ENCODE data around the gene BMP8A.
"Not testable (repeated sequence)": the region's sequence is repeated elsewhere in the genome, so short reads cannot be mapped to it uniquely, and the experiment has no call there.

The BMP8A gene

DNA sequence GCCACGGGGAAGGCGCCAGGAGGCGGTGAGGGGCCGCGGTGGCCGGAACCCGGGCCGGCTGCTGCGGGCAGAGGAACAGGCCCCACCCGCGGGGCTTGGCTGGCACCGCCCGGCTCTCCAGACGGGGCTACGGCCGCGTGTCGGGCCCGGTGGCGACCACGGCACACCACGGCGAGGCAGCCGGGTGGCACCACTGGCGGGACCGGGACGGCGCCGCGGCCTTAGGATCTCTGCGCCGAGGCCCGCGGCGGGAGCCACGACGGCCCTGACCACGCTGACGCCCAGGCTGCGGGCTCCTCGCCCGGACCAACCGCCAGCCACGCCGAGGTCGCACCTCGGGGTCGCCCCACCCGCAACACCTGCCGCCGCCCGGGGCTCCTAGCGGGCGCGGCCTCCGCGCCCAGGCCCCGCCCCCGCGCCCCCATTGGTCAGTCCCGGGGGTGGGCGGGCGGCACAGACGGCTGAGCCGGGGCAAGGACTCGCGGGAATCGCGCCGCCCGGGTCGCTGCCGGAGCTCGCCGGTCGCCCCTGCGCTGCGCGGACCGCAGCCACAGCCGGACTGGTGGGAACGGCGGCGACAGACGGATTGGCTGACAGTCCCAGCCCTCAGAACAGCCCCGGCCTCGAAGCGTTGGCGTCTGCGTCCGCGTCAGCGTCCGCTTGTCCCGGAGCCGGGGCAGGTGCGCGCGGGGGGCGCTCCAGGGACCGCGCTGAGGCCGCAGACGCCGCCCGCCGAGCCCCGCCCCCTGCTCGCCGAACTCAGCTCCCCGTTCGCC is at the start of gene BMP8A:
BMP8A (plus strand) TSS at position 491 of the 776 bp plus-strand sequence. CDS start 356 bp downstream, outside the sequence.
- peak; percentile 90 for ATAC-seq
- no peaks in the 10 kb centered on the region for H3K9me3 Mint-ChIP-seq
- peaks cover 24% of the 10 kb centered on the region for H3K4me1 Mint-ChIP-seq
- H3K27me3 Mint-ChIP-seq, result peaks cover 27% of the 10 kb centered on the region
- H3K4me3 Mint-ChIP-seq, result peak within 1 kb of the TSS; percentile 68
- H3K27ac Mint-ChIP-seq, result peak within 1 kb of the TSS; percentile 13
- H3K36me3 Mint-ChIP-seq, result no peaks in the 10 kb centered on the region

- Mint-ChIP-seq H3K27ac (no peak overlapping the region), H3K4me3 (no peak overlapping the region), H3K36me3 (peaks cover 64% of the 10 kb centered on the region), H3K9me3 (no peaks in the 10 kb centered on the region), H3K4me1 (no peaks in the 10 kb centered on the region), H3K27me3 (no peaks in the 10 kb centered on the region)
- no peak for ATAC-seq
These were observed 49.6 kb upstream of the BMP8A start for GRCh38 chr1:39441797-39442196.

GRCh38 chr1:39445573-39445972 is 45.9 kb upstream of the BMP8A start:
- H3K27ac Mint-ChIP-seq, result no peak overlapping the region
- ATAC-seq, result no peak
- no peaks in the 10 kb centered on the region for H3K4me1 Mint-ChIP-seq
- no peaks in the 10 kb centered on the region for H3K9me3 Mint-ChIP-seq
- H3K4me3 Mint-ChIP-seq, result no peak overlapping the region
- H3K36me3 Mint-ChIP-seq, result peaks cover 66% of the 10 kb centered on the region
- H3K27me3 Mint-ChIP-seq, result no peaks in the 10 kb centered on the region

DNA sequence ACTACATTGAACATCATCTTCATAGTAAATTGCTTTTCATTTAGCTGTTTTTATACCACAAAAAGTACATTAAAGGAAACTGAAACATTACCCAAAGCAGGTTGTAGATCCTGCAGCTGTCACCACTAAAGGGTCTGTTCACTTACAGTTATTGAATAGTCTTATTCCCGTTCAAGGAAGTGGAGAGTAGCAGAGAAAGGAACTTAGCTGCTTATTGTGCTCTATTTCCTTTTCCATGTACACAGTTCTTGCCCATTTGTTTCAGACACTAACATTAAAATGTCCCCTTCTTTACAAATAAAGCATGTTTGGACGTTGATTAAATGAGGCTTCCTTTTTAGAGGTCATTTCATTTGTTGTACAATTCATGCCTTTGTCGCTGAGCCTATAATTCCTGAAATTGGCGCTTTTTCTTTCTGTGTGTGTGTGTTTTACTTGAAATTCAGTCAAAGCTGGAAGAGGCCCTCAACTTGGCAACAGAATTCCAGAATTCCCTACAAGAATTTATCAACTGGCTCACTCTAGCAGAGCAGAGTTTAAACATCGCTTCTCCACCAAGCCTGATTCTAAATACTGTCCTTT is 44.4 kb upstream of the BMP8A start:
- Mint-ChIP-seq H3K36me3 (peaks cover 67% of the 10 kb centered on the region), H3K27ac (no peak overlapping the region)
- ATAC-seq, result no peak

GRCh38 chr1:39450041-39450440 is 41.4 kb upstream of the BMP8A start:
- not testable (repeated sequence) for ATAC-seq, H3K27ac Mint-ChIP-seq, H3K4me1 Mint-ChIP-seq, H3K4me3 Mint-ChIP-seq, H3K9me3 Mint-ChIP-seq, H3K27me3 Mint-ChIP-seq
- H3K36me3 Mint-ChIP-seq, result peaks cover 56% of the 10 kb centered on the region

More for the DNA sequence above, 44.4 kb upstream of the BMP8A start:
- no peaks in the 10 kb centered on the region for H3K9me3 Mint-ChIP-seq
- H3K27me3 Mint-ChIP-seq, result no peaks in the 10 kb centered on the region
- no peaks in the 10 kb centered on the region for H3K4me1 Mint-ChIP-seq
- no peak overlapping the region for H3K4me3 Mint-ChIP-seq

GRCh38 chr1:39450956-39451606 is 40.4 kb upstream of the BMP8A start:
- Mint-ChIP-seq H3K36me3 (peaks cover 54% of the 10 kb centered on the region), H3K27ac (no peak overlapping the region), H3K4me1 (no peaks in the 10 kb centered on the region), H3K9me3 (no peaks in the 10 kb centered on the region), H3K27me3 (no peaks in the 10 kb centered on the region), H3K4me3 (no peak overlapping the region)
- ATAC-seq, result no peak

GRCh38 chr1:39452081-39452480 is 39.4 kb upstream of the BMP8A start:
- ATAC-seq, result no peak
- Mint-ChIP-seq H3K36me3 (peaks cover 62% of the 10 kb centered on the region), H3K27me3 (no peaks in the 10 kb centered on the region), H3K27ac (no peak overlapping the region), H3K9me3 (no peaks in the 10 kb centered on the region), H3K4me1 (no peaks in the 10 kb centered on the region), H3K4me3 (no peak overlapping the region)

DNA sequence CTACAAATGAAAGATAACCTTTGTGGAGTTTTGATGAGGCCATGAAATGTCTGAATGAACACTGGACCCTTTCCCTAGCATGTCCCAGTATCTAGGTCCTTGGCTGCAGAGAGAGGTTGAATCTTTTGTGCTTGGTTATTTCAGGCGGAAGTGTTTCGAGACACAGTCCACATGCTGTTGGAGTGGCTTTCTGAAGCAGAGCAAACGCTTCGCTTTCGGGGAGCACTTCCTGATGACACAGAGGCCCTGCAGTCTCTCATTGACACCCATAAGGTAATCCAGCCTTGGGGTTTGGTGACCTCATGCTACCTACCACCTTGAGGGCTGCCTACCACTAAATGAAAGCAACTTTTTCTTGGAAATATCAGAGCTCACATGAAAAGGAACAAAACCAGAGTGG is 38.9 kb upstream of the BMP8A start:
- Mint-ChIP-seq H3K27ac (no peak overlapping the region), H3K4me1 (no peaks in the 10 kb centered on the region), H3K4me3 (no peak overlapping the region), H3K27me3 (no peaks in the 10 kb centered on the region), H3K9me3 (no peaks in the 10 kb centered on the region), H3K36me3 (peaks cover 62% of the 10 kb centered on the region)
- no peak for ATAC-seq

DNA sequence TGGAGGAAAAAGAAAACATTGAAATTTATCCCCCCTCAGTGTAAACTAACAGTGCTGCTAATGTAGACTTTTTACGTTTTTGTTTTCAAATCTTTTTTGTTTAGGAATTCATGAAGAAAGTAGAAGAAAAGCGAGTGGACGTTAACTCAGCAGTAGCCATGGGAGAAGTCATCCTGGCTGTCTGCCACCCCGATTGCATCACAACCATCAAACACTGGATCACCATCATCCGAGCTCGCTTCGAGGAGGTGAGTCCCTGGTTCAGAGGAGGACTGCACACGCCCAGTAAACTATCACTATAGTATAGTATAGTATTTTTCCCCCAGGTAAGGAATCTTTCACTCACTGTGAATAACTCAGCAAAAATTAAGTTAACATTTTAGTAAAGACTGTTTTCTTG is 37.8 kb upstream of the BMP8A start:
- no peak for ATAC-seq
- Mint-ChIP-seq H3K36me3 (peaks cover 66% of the 10 kb centered on the region), H3K9me3 (no peaks in the 10 kb centered on the region), H3K4me1 (no peaks in the 10 kb centered on the region), H3K27ac (no peak overlapping the region), H3K27me3 (no peaks in the 10 kb centered on the region), H3K4me3 (no peak overlapping the region)

DNA sequence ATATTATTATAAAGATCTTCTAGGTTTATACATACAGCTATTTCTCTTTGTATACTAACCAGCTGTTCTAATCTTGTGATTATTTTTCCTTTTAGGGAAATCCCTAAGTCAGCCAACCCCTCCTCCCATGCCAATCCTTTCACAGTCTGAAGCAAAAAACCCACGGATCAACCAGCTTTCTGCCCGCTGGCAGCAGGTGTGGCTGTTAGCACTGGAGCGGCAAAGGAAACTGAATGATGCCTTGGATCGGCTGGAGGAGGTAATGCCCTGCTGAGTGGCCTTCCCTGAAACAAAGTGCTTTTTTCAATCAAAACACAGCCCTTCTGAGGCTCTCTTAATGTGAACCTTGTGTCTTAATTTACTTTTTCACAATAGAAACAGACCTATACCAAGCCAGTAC is 32.4 kb upstream of the BMP8A start:
- H3K36me3 Mint-ChIP-seq, result peaks cover 81% of the 10 kb centered on the region

GRCh38 chr1:39462074-39462473 is 29.4 kb upstream of the BMP8A start:
- Mint-ChIP-seq H3K9me3 (no peaks in the 10 kb centered on the region), H3K4me1 (no peaks in the 10 kb centered on the region), H3K27ac (no peak overlapping the region), H3K36me3 (peaks cover 79% of the 10 kb centered on the region), H3K27me3 (no peaks in the 10 kb centered on the region), H3K4me3 (no peak overlapping the region)
- no peak for ATAC-seq

More for the DNA sequence above, 32.4 kb upstream of the BMP8A start:
- Mint-ChIP-seq H3K27me3 (no peaks in the 10 kb centered on the region), H3K4me3 (no peak overlapping the region), H3K27ac (no peak overlapping the region), H3K4me1 (no peaks in the 10 kb centered on the region), H3K9me3 (no peaks in the 10 kb centered on the region)
- no peak for ATAC-seq

GRCh38 chr1:39466413-39467107 is 24.9 kb upstream of the BMP8A start:
- H3K4me1 Mint-ChIP-seq, result no peaks in the 10 kb centered on the region
- H3K4me3 Mint-ChIP-seq, result no peak overlapping the region
- no peak overlapping the region for H3K27ac Mint-ChIP-seq
- no peaks in the 10 kb centered on the region for H3K27me3 Mint-ChIP-seq
- peaks cover 53% of the 10 kb centered on the region for H3K36me3 Mint-ChIP-seq
- no peaks in the 10 kb centered on the region for H3K9me3 Mint-ChIP-seq
- no peak for ATAC-seq

GRCh38 chr1:39467108-39467720 is 24.2 kb upstream of the BMP8A start:
- H3K4me3 Mint-ChIP-seq, H3K27me3 Mint-ChIP-seq, ATAC-seq, H3K27ac Mint-ChIP-seq, H3K9me3 Mint-ChIP-seq, H3K4me1 Mint-ChIP-seq: not testable (repeated sequence)
- H3K36me3 Mint-ChIP-seq, result peaks cover 46% of the 10 kb centered on the region

DNA sequence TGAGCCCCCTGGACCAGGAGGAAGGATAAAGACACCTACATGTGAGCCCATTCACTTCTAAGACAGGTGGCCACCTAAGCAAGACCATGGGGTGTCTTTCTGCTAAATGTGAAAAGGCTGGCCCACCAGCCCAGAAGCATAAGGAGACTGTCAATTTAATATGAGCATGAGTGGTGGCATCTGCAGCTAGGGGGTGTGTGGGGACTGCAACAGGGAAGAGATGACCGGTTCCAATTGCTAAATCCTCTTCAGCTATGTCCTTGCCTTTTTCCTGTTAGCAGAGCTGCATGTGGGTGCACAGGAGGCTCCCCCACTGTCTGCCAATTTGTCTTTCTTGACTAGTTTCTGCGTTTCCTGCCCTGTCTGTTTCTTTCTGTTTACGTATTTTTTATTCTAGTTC is 22.3 kb upstream of the BMP8A start:
- Mint-ChIP-seq H3K4me3 (no peak overlapping the region), H3K9me3 (no peaks in the 10 kb centered on the region), H3K27ac (peak overlapping the region; percentile 7), H3K27me3 (no peaks in the 10 kb centered on the region), H3K36me3 (peaks cover 49% of the 10 kb centered on the region), H3K4me1 (no peaks in the 10 kb centered on the region)
- no peak for ATAC-seq

GRCh38 chr1:39470040-39470439 is 21.4 kb upstream of the BMP8A start:
- Mint-ChIP-seq H3K27ac (peak overlapping the region; percentile 7), H3K36me3 (peaks cover 49% of the 10 kb centered on the region), H3K9me3 (no peaks in the 10 kb centered on the region), H3K27me3 (no peaks in the 10 kb centered on the region), H3K4me1 (no peaks in the 10 kb centered on the region), H3K4me3 (no peak overlapping the region)
- no peak for ATAC-seq
